Activated T-cell treated with anti-CD3 and anti-CD28 coated beads, Interleukin-2, amount 50 U/mL, for 4 hours (primary cell): ENCODE measurements around the gene ASB13. TPM values are rescaled to one million over a fixed set of nuclear protein-coding genes. Genes with fewer than 3 reads are reported as not detected.

Source experiments
- ATAC-seq, 2 donors: fragments of 200-7000 bp; cut with Tn5 transposase; one replicate each; pipeline ENCODE4 v1.10.0; 2021
- DNase-seq: peaks from one replicate; pipeline ENCODE4 v3.0.0-alpha.2; 2020
- H3K27me3 Mint-ChIP-seq: one replicate; pipeline ENCODE4 v1.8.0; 2021; ENCODE audit warnings: low read depth, mixed read lengths
- H3K36me3 Mint-ChIP-seq: one replicate; pipeline ENCODE4 v1.8.0; 2022; ENCODE audit warnings: mixed read lengths; ENCODE audit not compliant: insufficient read depth
- H3K4me1 Mint-ChIP-seq: one replicate; pipeline ENCODE4 v1.8.0; 2021; ENCODE audit warnings: low read depth, mixed read lengths
- H3K4me3 Mint-ChIP-seq: one replicate; pipeline ENCODE4 v1.8.0; 2021; ENCODE audit warnings: mild to moderate bottlenecking, moderate library complexity, mixed read lengths
- H3K9me3 Mint-ChIP-seq: one replicate; pipeline ENCODE4 v1.8.0; 2021; ENCODE audit warnings: mixed read lengths
- total RNA-seq, 3 donors: library from RNA; stranded (reverse); gene quantifications; one replicate each; pipeline ENCODE4 v1.2.1, GENCODE V29; 2021

The ASB13 gene
- 10 to 100 TPM in 1 of 3 donors, 1 to 10 TPM in 2; 7.4 to 15.3 (median 8.0) TPM for total RNA-seq

- DNase-seq (no peak), ATAC-seq (peak; percentile 89 to 92)
- peak within 1 kb of the TSS; percentile 88 for H3K4me3 Mint-ChIP-seq
- no peaks in the 10 kb centered on the region for H3K27me3 Mint-ChIP-seq
- no peaks in the 10 kb centered on the region for H3K9me3 Mint-ChIP-seq
- no peaks in the 10 kb centered on the region for H3K36me3 Mint-ChIP-seq
- H3K4me1 Mint-ChIP-seq, result peaks cover 16% of the 10 kb centered on the region
Observed at GRCh38 chr10:5666008-5666840, at the start of gene ASB13. Gene ASB13, minus strand, starts transcription at chr10:5666595. Its CDS starts 44 bp downstream, at chr10:5666551.

- H3K27me3 Mint-ChIP-seq, result no peaks in the 10 kb centered on the region
- no peak for DNase-seq
- peak overlapping the region; percentile 74 for H3K4me3 Mint-ChIP-seq
- H3K4me1 Mint-ChIP-seq, result peaks cover 63% of the 10 kb centered on the region
- peaks cover 14% of the 10 kb centered on the region for H3K36me3 Mint-ChIP-seq
- H3K9me3 Mint-ChIP-seq, result no peaks in the 10 kb centered on the region
- ATAC-seq, result no peak
Observed at GRCh38 chr10:5711642-5712041, 45.2 kb upstream of the ASB13 start.

GRCh38 chr10:5710859-5711258 lies 44.5 kb upstream of the ASB13 start:
- DNase-seq, result no peak
- Mint-ChIP-seq H3K4me1 (peaks cover 66% of the 10 kb centered on the region), H3K4me3 (peak overlapping the region; percentile 74), H3K27me3 (no peaks in the 10 kb centered on the region), H3K9me3 (no peaks in the 10 kb centered on the region), H3K36me3 (peaks cover 13% of the 10 kb centered on the region)
- ATAC-seq, result no peak

DNA sequence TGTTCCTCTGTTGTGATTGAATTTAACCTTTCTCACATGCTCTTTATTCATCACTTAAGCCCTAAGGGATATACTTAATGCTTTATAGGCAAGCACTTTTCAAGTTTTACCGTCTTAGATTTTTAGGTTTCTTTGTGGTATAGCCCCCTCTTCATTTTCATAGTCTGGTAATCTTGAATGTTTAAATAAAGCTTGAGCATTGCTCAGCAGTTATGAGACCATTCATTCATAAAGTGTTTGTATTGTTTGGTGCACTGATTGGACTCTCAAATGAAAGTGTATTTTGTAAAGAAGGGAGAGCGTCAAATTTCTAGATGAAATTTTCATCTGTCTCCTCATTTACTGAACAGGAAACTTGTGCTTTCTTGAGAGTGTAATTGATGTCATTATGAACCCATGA lies 43.5 kb upstream of the ASB13 start:
- no peak for ATAC-seq
- no peaks in the 10 kb centered on the region for H3K27me3 Mint-ChIP-seq

GRCh38 chr10:5708356-5708755 lies 42.0 kb upstream of the ASB13 start:
- Mint-ChIP-seq H3K27me3 (no peaks in the 10 kb centered on the region), H3K9me3 (no peaks in the 10 kb centered on the region), H3K4me1 (peaks cover 68% of the 10 kb centered on the region), H3K4me3 (no peak overlapping the region), H3K36me3 (peaks cover 7% of the 10 kb centered on the region)
- ATAC-seq (no peak), DNase-seq (no peak)

More for the DNA sequence above, 43.5 kb upstream of the ASB13 start:
- Mint-ChIP-seq H3K9me3 (no peaks in the 10 kb centered on the region), H3K4me1 (peaks cover 69% of the 10 kb centered on the region), H3K4me3 (peak overlapping the region; percentile 19), H3K36me3 (peaks cover 12% of the 10 kb centered on the region)
- DNase-seq, result no peak

- Mint-ChIP-seq H3K9me3 (no peaks in the 10 kb centered on the region), H3K36me3 (peaks cover 5% of the 10 kb centered on the region), H3K4me1 (peaks cover 53% of the 10 kb centered on the region), H3K4me3 (no peak overlapping the region), H3K27me3 (no peaks in the 10 kb centered on the region)
- ATAC-seq, result no peak
- DNase-seq, result no peak
Observed at GRCh38 chr10:5698062-5698461, 31.7 kb upstream of the ASB13 start.

DNA sequence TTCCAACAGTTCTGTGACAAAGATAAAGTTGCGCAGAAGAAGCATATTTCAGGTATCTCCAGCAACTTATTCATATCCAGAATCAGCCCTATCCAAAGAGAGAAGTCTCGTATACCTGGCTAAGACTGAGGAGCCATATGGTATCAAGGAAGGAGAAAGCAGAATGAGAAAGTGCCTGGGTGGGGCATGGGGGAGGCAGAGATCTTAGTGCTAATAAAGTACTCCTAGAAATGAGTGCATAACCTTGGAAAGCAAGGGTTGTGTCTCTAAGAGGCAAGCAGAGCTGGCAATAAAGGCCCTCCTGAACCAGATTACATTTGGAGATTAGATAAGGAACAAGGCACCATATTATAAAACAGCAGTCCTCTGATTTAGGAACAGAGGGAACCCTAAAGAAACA lies 30.9 kb upstream of the ASB13 start:
- H3K9me3 Mint-ChIP-seq, result no peaks in the 10 kb centered on the region
- peaks cover 52% of the 10 kb centered on the region for H3K4me1 Mint-ChIP-seq
- no peaks in the 10 kb centered on the region for H3K27me3 Mint-ChIP-seq
- H3K36me3 Mint-ChIP-seq, result peaks cover 5% of the 10 kb centered on the region
- H3K4me3 Mint-ChIP-seq, result no peak overlapping the region
- DNase-seq (no peak), ATAC-seq (no peak)

- peaks cover 67% of the 10 kb centered on the region for H3K4me1 Mint-ChIP-seq
- H3K27me3 Mint-ChIP-seq, result no peaks in the 10 kb centered on the region
- DNase-seq (no peak), ATAC-seq (no peak)
- peaks cover 5% of the 10 kb centered on the region for H3K36me3 Mint-ChIP-seq
- no peak overlapping the region for H3K4me3 Mint-ChIP-seq
- H3K9me3 Mint-ChIP-seq, result no peaks in the 10 kb centered on the region
Observed at GRCh38 chr10:5694573-5694972, 28.2 kb upstream of the ASB13 start.

- H3K4me3 Mint-ChIP-seq, result peak overlapping the region; percentile 75
- H3K27me3 Mint-ChIP-seq, result no peaks in the 10 kb centered on the region
- peaks cover 73% of the 10 kb centered on the region for H3K4me1 Mint-ChIP-seq
- H3K9me3 Mint-ChIP-seq, result no peaks in the 10 kb centered on the region
- DNase-seq, result peak; percentile 61
- H3K36me3 Mint-ChIP-seq, result peaks cover 5% of the 10 kb centered on the region
- ATAC-seq, result peak; percentile 91 to 92
Observed at GRCh38 chr10:5692461-5693358, 26.3 kb upstream of the ASB13 start.

- no peak for ATAC-seq
- Mint-ChIP-seq H3K4me1 (peaks cover 73% of the 10 kb centered on the region), H3K4me3 (peak overlapping the region; percentile 49), H3K36me3 (peaks cover 4% of the 10 kb centered on the region), H3K27me3 (no peaks in the 10 kb centered on the region), H3K9me3 (no peaks in the 10 kb centered on the region)
- no peak for DNase-seq
Observed at GRCh38 chr10:5691786-5692185, 25.4 kb upstream of the ASB13 start.

GRCh38 chr10:5688587-5688986 lies 22.2 kb upstream of the ASB13 start:
- H3K36me3 Mint-ChIP-seq, result peaks cover 6% of the 10 kb centered on the region
- peaks cover 63% of the 10 kb centered on the region for H3K4me1 Mint-ChIP-seq
- H3K27me3 Mint-ChIP-seq, result no peaks in the 10 kb centered on the region
- no peak for DNase-seq
- H3K4me3 Mint-ChIP-seq, result no peak overlapping the region
- no peaks in the 10 kb centered on the region for H3K9me3 Mint-ChIP-seq
- no peak for ATAC-seq

DNA sequence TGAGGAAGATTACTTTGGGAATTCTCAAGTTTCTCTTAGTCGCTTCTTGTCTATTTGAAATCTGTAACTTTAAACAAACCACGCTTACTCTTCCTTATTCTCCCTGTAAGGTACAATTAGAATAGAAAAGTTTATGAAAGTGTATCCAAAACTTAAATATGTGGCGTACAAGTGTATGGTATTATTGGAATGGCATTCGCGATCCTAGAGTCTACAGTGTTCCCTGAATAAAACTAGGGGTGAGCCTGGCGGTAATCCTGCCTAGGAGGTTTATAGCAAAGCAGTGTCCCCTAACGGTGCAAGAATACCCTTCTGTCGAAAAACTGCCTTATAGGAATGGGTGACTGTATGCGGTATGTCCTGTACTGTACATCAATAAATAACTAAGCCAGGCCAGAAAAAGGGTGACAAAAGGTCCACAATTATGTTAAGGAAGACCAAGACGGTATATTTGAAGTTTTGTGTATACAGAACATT lies 19.4 kb upstream of the ASB13 start:
- Mint-ChIP-seq H3K36me3 (peaks cover 6% of the 10 kb centered on the region), H3K27me3 (no peaks in the 10 kb centered on the region), H3K4me3 (peak overlapping the region; percentile 98), H3K9me3 (no peaks in the 10 kb centered on the region), H3K4me1 (peaks cover 57% of the 10 kb centered on the region)
- no peak for DNase-seq
- ATAC-seq, result no peak

- peaks cover 53% of the 10 kb centered on the region for H3K4me1 Mint-ChIP-seq
- peaks cover 6% of the 10 kb centered on the region for H3K36me3 Mint-ChIP-seq
- ATAC-seq, result peak; percentile 69 to 77
- no peaks in the 10 kb centered on the region for H3K9me3 Mint-ChIP-seq
- H3K4me3 Mint-ChIP-seq, result peak overlapping the region; percentile 98
- peak; percentile 48 for DNase-seq
- no peaks in the 10 kb centered on the region for H3K27me3 Mint-ChIP-seq
Observed at GRCh38 chr10:5684971-5685763, 18.8 kb upstream of the ASB13 start.
